H9 (cell line): ENCODE measurements around the gene NRN1. TPM values are rescaled to one million over a fixed set of nuclear protein-coding genes. Genes with fewer than 3 reads are reported as not detected.

Experiments
- DNase-seq: peaks from one replicate; pipeline ENCODE4 v3.0.0-alpha.2; 2017
- H2AFZ ChIP-seq: one replicate; pipeline ENCODE4 v1.6.1; 2013; ENCODE audit warnings: mild to moderate bottlenecking, low read length, control low read depth, moderate library complexity
- H2AK5ac ChIP-seq: 2 replicates; pipeline ENCODE4 v1.6.1; 2013; ENCODE audit warnings: low read length, control low read depth, mixed read lengths; ENCODE audit not compliant: insufficient read length
- H2BK120ac ChIP-seq: one replicate; pipeline ENCODE4 v1.6.1; 2013; ENCODE audit warnings: low read depth, mild to moderate bottlenecking, low read length, control low read depth, inconsistent platforms; ENCODE audit not compliant: poor library complexity, severe bottlenecking
- H2BK12ac ChIP-seq: 2 replicates; pipeline ENCODE4 v1.6.1; 2013; ENCODE audit warnings: low read length, control low read depth, mixed read lengths, low read depth; ENCODE audit not compliant: insufficient read length
- H2BK15ac ChIP-seq: 2 replicates; pipeline ENCODE4 v1.6.1; 2013; ENCODE audit warnings: low read depth, low read length, control low read depth
- H2BK20ac ChIP-seq: one replicate; pipeline ENCODE4 v1.6.1; 2013; ENCODE audit warnings: low read depth, mild to moderate bottlenecking, low read length, control low read depth, inconsistent platforms; ENCODE audit not compliant: poor library complexity, severe bottlenecking
- H2BK5ac ChIP-seq: 2 replicates; pipeline ENCODE4 v1.6.1; 2013; ENCODE audit warnings: low read length, control low read depth, mixed read lengths; ENCODE audit not compliant: insufficient read length
- H3K14ac ChIP-seq: 2 replicates; pipeline ENCODE4 v1.6.1; 2013; ENCODE audit warnings: low read length, control low read depth; ENCODE audit not compliant: insufficient read depth
- H3K18ac ChIP-seq: 2 replicates; pipeline ENCODE4 v1.6.1; 2013; ENCODE audit warnings: low read depth, mild to moderate bottlenecking, mixed read lengths, low read length, control low read depth; ENCODE audit not compliant: insufficient read length
- H3K23ac ChIP-seq: 2 replicates; pipeline ENCODE4 v1.6.1; 2013; ENCODE audit warnings: low read length, control low read depth, mixed read lengths, low read depth; ENCODE audit not compliant: insufficient read length
- H3K23me2 ChIP-seq: 2 replicates; pipeline ENCODE4 v1.6.1; 2013; ENCODE audit warnings: low read depth, mild to moderate bottlenecking, mixed read lengths, low read length, control low read depth; ENCODE audit not compliant: insufficient read length, poor library complexity, severe bottlenecking
- H3K27ac ChIP-seq: 2 replicates; pipeline ENCODE4 v1.5.1; 2013; ENCODE audit warnings: low read length, control low read depth, mixed read lengths, low read depth; ENCODE audit not compliant: insufficient read length
- H3K27me3 ChIP-seq: 2 replicates; pipeline ENCODE4 v1.6.1; 2013; ENCODE audit warnings: low read length, control low read depth, inconsistent platforms; ENCODE audit not compliant: insufficient read depth
- H3K4ac ChIP-seq: 2 replicates; pipeline ENCODE4 v1.6.1; 2013; ENCODE audit warnings: low read depth, mild to moderate bottlenecking, control low read depth, inconsistent platforms, low read length, moderate library complexity
- H3K4me1 ChIP-seq: 2 replicates; pipeline ENCODE4 v1.6.1; 2013; ENCODE audit warnings: low read length, control low read depth, inconsistent platforms; ENCODE audit not compliant: insufficient read depth
- H3K4me2 ChIP-seq: 2 replicates; pipeline ENCODE4 v1.6.1; 2013; ENCODE audit warnings: low read length, control low read depth, mixed read lengths; ENCODE audit not compliant: insufficient read length, insufficient read depth
- H3K56ac ChIP-seq: 2 replicates; pipeline ENCODE4 v1.6.1; 2013; ENCODE audit warnings: low read depth, mild to moderate bottlenecking, mixed read lengths, low read length, control low read depth; ENCODE audit not compliant: insufficient read length
- H3K79me1 ChIP-seq: 2 replicates; pipeline ENCODE4 v1.6.1; 2013; ENCODE audit warnings: low read depth, mild to moderate bottlenecking, moderate library complexity, low read length, control low read depth, inconsistent platforms; ENCODE audit not compliant: insufficient read depth, poor library complexity, severe bottlenecking
- H3K79me2 ChIP-seq: 2 replicates; pipeline ENCODE4 v1.6.1; 2013; ENCODE audit warnings: low read length, control low read depth, inconsistent platforms; ENCODE audit not compliant: insufficient read depth
- H3K9ac ChIP-seq: 2 replicates; pipeline ENCODE4 v1.6.1; 2013; ENCODE audit warnings: low read length, control low read depth, mixed read lengths; ENCODE audit not compliant: insufficient read length; ENCODE audit errors: extremely low read depth
- H3K9me3 ChIP-seq: one replicate; pipeline ENCODE4 v1.6.1; 2013; ENCODE audit warnings: low read depth, low read length, inconsistent platforms; ENCODE audit not compliant: control insufficient read depth
- H3T11ph ChIP-seq: one replicate; pipeline ENCODE4 v1.6.1; 2013; ENCODE audit warnings: mild to moderate bottlenecking, low read length, control low read depth, inconsistent platforms
- H4K20me1 ChIP-seq: one replicate; pipeline ENCODE4 v1.6.1; 2013; ENCODE audit not compliant: control insufficient read depth, insufficient read length, insufficient read depth
- H4K5ac ChIP-seq: 2 replicates; pipeline ENCODE4 v1.6.1; 2013; ENCODE audit warnings: low read depth, mild to moderate bottlenecking, mixed read lengths, low read length, control low read depth; ENCODE audit not compliant: insufficient read length
- H4K8ac ChIP-seq: replicated peaks from 2 replicates; pipeline ENCODE4 v1.6.1; 2013; ENCODE audit warnings: low read length, control low read depth, mixed read lengths, low read depth; ENCODE audit not compliant: insufficient read length
- H4K91ac ChIP-seq: 2 replicates; pipeline ENCODE4 v1.6.1; 2013; ENCODE audit warnings: low read depth, mild to moderate bottlenecking, moderate library complexity, mixed read lengths, low read length, control low read depth; ENCODE audit not compliant: insufficient read length
- H3K27ac Mint-ChIP-seq, 3 experiments: 2 replicates in 2 of 3; 3 replicates in 1 of 3; pipeline ENCODE4 v1.8.0; 2020 to 2021; ENCODE audit warnings: mixed read lengths in 3 of 3, mild to moderate bottlenecking in 1 of 3, moderate library complexity in 1 of 3
- H3K27me3 Mint-ChIP-seq: 2 replicates; pipeline ENCODE4 v1.8.0; 2021; ENCODE audit warnings: low read depth, mild to moderate bottlenecking, moderate library complexity, mixed read lengths
- H3K36me3 Mint-ChIP-seq, 3 experiments: 2 replicates in 2 of 3; 3 replicates in 1 of 3; pipeline ENCODE4 v1.8.0; 2020 to 2021; ENCODE audit warnings: low read depth in 3 of 3, mixed read lengths in 3 of 3; ENCODE audit not compliant: insufficient read depth in 1 of 3
- H3K4me1 Mint-ChIP-seq, 2 experiments: 2 replicates each; pipeline ENCODE4 v1.8.0; 2020; ENCODE audit warnings: mixed read lengths in 2 of 2
- H3K4me3 Mint-ChIP-seq, 2 experiments: 2 replicates in 1 of 2; 3 replicates in 1 of 2; pipeline ENCODE4 v1.8.0; 2020 to 2021; ENCODE audit warnings: mild to moderate bottlenecking in 2 of 2, mixed read lengths in 2 of 2, moderate library complexity in 1 of 2
- H3K9me3 Mint-ChIP-seq, 2 experiments: 2 replicates in 1 of 2; 3 replicates in 1 of 2; pipeline ENCODE4 v1.8.0; 2020; ENCODE audit warnings: mild to moderate bottlenecking in 2 of 2, mixed read lengths in 2 of 2, moderate library complexity in 1 of 2
- WGBS: extraction: QIAGEN DNeasy Blood & Tissue Kit; methylation state at CpG from one replicate; pipeline ENCODE4 v1.1.7; 2013; ENCODE audit warnings: missing lambda C conversion rate, low lambda C conversion rate, mixed read lengths; ENCODE audit not compliant: insufficient read length; ENCODE audit errors: extremely low coverage; 5-methylcytosine and 5-hydroxymethylcytosine counted together
- total RNA-seq: library from RNA; stranded (reverse); gene quantifications from 2 replicates; pipeline ENCODE4 v1.2.1, GENCODE V29; 2021
- TF ChIP-seq, protein P1 (sequence below): fragments of 200-600 bp; sonication (generic); conservative IDR thresholded peaks from 3 replicates; pipeline ENCODE4 v1.8.0; 2021; ENCODE audit warnings: antibody characterized with exemption, mild to moderate bottlenecking

NRN1 gene
- total RNA-seq, 1 experiment from 2014 or later = not detected

DNA sequence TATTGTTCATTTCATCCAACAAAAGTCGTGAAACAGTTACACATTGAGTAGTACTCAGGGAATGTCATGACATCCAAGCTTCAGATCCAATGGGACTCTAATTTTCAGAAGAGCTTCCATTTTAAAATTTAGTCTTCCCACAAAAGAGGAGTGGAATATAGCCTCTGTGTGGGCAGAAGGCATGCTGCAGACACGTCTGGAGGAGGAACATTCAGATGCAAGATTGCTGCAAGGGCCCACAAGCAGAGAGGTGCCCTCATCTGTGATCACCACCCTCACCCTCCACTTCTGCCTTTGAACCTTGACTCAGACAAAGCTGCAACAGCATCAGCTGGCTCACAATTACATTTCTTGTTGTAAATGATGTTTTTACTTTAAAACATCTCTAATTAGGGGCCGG is 29.9 kb downstream of the NRN1 start:
- Mint-ChIP-seq H3K9me3 (peaks cover 0 to 8% of the 10 kb centered on the region in 2 experiments; a peak in 4 of 5 replicates), H3K27ac (no peak overlapping the region), H3K27me3 (peaks cover 16% of the 10 kb centered on the region), H3K36me3 (no peaks in the 10 kb centered on the region; a peak in 1 of 7 replicates), H3K4me3 (no peak overlapping the region), H3K4me1 (no peaks in the 10 kb centered on the region)
- Histone ChIP-seq H3K23me2 (no peaks in the 10 kb centered on the region), H3K4me1 (no peaks in the 10 kb centered on the region), H3K18ac (no peak overlapping the region), H3K9ac (no peak overlapping the region), H2AK5ac (no peak overlapping the region), H3K79me2 (no peaks in the 10 kb centered on the region), H4K5ac (no peak overlapping the region), H3K56ac (no peak overlapping the region), H3K4me2 (no peak overlapping the region), H2BK120ac (no peak overlapping the region), H4K91ac (no peak overlapping the region), H3K14ac (no peak overlapping the region), H2BK15ac (no peak overlapping the region), H2BK12ac (no peak overlapping the region), H3K23ac (no peak overlapping the region), H2AFZ (no peak overlapping the region), H4K20me1 (no peaks in the 10 kb centered on the region), H3K9me3 (no peaks in the 10 kb centered on the region), H3K4ac (no peak overlapping the region), H3K27me3 (no peaks in the 10 kb centered on the region), H3K79me1 (no peaks in the 10 kb centered on the region), H2BK5ac (no peak overlapping the region), H3T11ph (no peak overlapping the region), H2BK20ac (no peak overlapping the region), H4K8ac (no peak overlapping the region), H3K27ac (no peak overlapping the region)
- TF ChIP-seq, protein P1, sequence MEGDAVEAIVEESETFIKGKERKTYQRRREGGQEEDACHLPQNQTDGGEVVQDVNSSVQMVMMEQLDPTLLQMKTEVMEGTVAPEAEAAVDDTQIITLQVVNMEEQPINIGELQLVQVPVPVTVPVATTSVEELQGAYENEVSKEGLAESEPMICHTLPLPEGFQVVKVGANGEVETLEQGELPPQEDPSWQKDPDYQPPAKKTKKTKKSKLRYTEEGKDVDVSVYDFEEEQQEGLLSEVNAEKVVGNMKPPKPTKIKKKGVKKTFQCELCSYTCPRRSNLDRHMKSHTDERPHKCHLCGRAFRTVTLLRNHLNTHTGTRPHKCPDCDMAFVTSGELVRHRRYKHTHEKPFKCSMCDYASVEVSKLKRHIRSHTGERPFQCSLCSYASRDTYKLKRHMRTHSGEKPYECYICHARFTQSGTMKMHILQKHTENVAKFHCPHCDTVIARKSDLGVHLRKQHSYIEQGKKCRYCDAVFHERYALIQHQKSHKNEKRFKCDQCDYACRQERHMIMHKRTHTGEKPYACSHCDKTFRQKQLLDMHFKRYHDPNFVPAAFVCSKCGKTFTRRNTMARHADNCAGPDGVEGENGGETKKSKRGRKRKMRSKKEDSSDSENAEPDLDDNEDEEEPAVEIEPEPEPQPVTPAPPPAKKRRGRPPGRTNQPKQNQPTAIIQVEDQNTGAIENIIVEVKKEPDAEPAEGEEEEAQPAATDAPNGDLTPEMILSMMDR = no peak
- no CpG with 5 or more reads among the region's 3 CpGs for WGBS
- no peak for DNase-seq
